ENCODE data around the gene EZH1.
"Not testable (repeated sequence)": the region's sequence is repeated elsewhere in the genome, so short reads cannot be mapped to it uniquely, and the experiment has no call there.

Gene EZH1

DNA sequence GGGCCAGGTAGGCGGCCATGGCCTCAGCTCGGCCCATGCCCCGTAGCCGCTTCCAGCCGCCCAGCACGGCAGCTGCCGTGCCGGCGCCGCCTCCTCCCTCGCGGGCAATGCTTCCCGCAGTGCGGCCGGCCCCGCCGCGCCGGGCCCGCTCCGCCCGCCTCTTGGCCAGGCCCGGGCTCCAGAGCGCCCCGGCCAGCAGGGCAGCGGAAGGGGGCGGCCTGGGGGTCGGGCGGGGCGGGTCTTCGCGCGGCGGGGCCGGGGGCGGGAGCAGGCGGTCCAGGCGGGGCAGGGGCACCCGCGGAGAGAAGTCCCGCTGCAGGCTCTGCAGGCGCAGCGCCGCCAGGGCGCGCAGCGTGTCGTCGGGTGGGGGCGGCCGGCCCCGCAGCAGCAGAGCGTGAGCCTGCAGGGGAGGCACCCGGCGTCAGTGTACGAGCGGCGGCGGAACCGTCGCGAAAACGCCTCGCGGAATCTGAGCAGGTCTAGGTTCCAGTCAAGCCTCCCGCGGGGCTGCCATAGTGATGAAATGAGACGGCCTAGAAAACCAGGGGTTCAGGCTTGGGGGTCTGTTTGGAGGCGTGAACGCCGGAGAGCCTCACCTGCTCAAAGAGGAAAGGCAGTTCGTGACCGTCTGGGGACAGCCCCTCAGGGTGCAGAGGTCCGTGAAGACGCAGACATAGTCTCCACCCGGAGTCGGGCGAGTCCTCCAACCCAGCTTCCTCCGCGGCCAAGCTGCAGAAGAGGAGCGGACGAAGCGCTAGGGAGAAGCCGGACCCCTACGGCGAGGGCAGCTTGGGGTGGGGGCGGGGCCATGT lies 74.7 kb downstream of the EZH1 start:
- DNase-seq (ENCODE audit: low spot score) = no peak

DNA sequence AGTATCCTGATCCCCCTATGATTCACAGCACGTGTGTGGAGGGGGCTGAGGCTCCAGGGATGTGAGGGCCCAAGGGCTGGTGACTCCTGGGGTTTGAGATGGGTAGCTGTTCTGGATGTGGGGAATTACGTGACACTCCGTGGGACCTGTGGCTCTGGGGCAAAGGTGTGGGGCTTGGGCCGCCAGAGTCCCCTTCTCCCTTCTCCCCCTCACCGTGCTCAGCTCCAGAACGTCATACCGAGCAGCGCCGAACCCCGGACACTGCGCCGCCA lies 75.2 kb downstream of the EZH1 start:
- no peak for DNase-seq (ENCODE audit: low spot score)

- no peak for DNase-seq (ENCODE audit: low spot score)
These were observed 77.5 kb downstream of the EZH1 start for GRCh38 chr17:42667088-42667951.

- DNase-seq (ENCODE audit: low spot score) = not testable (repeated sequence)
These were observed 78.7 kb downstream of the EZH1 start for GRCh38 chr17:42666126-42666525.

GRCh38 chr17:42665581-42666001 lies 79.2 kb downstream of the EZH1 start:
- no peak for DNase-seq (ENCODE audit: low spot score)

GRCh38 chr17:42660692-42661345 lies 84.0 kb downstream of the EZH1 start:
- no peak for DNase-seq (ENCODE audit: low spot score)

DNA sequence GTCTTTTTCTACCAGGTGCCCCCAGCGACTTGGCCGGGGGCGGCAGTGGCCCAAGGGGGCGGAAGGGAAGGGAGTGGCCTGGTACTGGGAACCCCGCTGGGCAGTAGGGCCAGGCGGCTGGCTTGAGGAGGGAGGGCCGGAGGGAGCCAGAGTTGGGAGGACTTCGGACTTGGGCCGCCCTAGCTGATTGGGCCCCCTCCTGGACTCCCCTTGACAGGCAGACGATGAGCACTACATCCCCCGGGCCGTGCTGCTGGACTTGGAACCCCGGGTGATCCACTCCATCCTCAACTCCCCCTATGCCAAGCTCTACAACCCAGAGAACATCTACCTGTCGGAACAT lies 84.9 kb downstream of the EZH1 start:
- not testable (repeated sequence) for DNase-seq (ENCODE audit: low spot score)

DNA sequence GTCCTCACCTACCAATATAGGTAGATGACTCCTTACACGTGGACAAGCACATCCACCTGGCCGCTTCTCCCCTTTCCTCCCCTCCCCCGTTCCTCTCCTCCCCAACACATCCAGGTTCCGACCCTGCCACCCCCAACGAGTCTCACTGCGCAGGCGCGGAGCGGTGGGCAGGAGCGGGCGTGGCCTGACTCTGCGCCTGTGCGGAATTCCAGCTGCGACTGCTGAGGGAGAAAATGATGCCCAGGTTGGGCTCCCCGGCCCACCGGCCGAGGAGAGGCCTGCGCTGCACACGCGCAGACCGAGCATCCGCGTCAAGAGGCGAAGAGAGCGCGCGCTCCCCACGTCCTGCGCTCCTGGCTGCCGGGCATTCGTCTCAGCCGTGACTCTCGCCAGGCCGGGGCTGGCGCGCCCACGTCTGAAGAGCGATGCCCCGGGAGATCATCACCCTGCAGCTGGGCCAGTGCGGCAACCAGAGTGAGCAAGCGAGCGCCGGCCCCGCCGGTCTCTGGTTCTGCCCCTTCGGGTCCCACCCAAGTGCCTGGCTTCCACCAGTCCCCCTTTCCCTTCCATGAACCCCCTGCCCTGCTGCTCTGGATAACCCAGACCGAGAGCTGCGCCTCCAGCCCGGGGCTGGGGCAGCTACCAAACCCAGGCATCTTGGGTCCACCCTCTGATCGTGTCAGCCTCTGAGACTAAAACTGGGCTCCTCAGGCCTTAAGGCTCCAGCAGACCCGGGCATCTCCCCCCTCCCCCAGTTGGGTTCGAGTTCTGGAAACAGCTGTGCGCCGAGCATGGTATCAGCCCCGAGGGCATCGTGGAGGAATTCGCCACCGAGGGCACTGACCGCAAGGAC lies 85.5 kb downstream of the EZH1 start, which contains the start of gene TUBG2:
TSS of gene TUBG2 (plus strand) at position 206 of the 853 bp plus-strand sequence. CDS start at position 426, 220 bp downstream.
- DNase-seq (ENCODE audit: low spot score) = peak; percentile 83

DNA sequence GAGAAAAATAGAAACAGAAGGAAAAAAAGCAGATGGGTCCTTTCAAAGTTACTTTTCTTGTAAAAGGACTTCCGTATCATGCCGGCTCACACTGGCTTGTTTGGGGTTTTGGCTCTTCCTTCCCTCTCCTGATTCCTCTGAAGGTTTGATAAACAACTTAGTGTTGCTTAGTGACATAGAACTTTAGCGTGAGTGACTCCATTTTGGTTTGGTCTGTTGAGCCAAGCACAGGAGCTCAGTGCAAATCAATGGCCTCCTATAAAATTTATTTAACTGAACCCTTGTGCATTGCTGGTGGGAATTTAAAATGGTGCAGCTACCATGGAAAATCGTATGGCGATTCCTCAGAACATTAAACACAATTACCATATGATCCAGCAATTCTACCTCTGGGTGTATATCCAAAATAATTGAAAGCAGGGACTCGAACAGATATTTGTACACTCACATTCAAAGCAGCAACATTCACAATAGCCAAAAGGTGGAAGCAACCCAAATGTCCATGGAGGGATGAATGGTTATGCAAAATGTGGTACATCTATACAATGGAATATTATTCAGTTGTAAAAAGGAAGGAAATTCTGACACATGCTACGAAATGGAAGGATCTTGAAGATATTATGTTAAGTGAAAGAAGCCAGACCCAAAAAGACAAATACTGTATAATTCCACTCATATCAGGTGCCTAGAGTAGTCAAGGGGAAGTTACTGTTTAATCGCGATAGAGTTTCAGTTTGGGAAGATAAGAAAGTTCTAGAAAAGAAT lies 86.8 kb downstream of the EZH1 start:
- DNase-seq (ENCODE audit: low spot score) = no peak

DNA sequence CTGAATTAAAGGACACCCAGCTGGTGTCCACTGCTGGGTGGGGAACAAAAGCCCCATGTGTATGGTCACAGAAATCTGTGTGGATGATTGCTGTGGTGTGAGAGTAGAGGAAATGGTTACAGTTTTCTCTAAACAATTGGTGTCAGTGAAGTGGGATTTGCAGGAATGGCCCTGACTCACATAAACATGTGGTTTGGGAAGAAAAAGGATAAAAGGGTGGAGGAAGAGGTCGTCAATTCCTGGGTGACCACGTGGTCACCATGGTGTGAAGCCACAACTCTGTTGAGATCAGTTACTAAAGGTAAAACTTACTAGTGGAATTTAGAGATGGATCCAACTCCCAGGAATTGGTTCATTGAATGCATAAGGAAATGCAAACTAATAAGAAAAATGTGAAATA lies 89.3 kb downstream of the EZH1 start:
- no peak for DNase-seq (ENCODE audit: low spot score)

- DNase-seq (ENCODE audit: low spot score) = no peak
These were observed 91.4 kb downstream of the EZH1 start for GRCh38 chr17:42653179-42654124.

DNA sequence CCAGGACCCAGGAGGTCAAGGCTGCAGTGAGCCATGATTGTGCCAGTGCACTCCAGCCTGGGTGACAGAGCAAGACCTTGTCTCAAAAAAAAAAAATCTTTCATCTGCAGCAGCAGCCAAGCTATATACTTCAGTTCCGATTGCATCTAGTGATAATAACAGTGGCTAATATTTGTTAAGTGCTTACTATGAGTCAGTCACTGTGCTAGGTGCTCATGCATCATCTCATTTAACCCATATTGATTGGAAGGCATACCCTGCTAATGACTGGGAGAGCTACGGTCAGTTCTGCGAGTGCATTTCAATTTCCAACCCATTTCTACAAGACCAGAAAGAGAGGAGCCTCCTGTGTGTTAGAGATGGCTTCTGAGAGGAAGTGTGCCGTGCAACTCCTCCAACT lies 93.4 kb downstream of the EZH1 start:
- DNase-seq (ENCODE audit: low spot score) = no peak
